Hepatocyte (in vitro differentiated cells): ENCODE data around the gene ACAP3. TPM values are rescaled to one million over a fixed set of nuclear protein-coding genes. Genes with fewer than 3 reads are reported as not detected.

ENCODE experiments used
- DNase-seq: peaks from one replicate; pipeline ENCODE4 v3.0.0-alpha.2; 2016; ENCODE audit warnings: low spot score
- H2AFZ ChIP-seq: fragments of 200-600 bp; sonication (generic); 2 replicates; pipeline ENCODE4 v1.6.0; 2016; ENCODE audit warnings: antibody characterized with exemption, mild to moderate bottlenecking
- H3K27ac ChIP-seq: fragments of 200-600 bp; sonication (generic); 2 replicates; pipeline ENCODE4 v1.5.1; 2016; ENCODE audit warnings: mild to moderate bottlenecking
- H3K27me3 ChIP-seq: fragments of 200-600 bp; sonication (generic); 2 replicates; pipeline ENCODE4 v1.6.1; 2016
- H3K36me3 ChIP-seq: fragments of 200-600 bp; sonication (generic); replicated peaks from 2 replicates; pipeline ENCODE4 v1.5.1; 2016; ENCODE audit warnings: low read depth; ENCODE audit not compliant: insufficient read depth
- H3K4me1 ChIP-seq: fragments of 200-600 bp; sonication (generic); 2 replicates; pipeline ENCODE4 v1.5.1; 2016; ENCODE audit warnings: mild to moderate bottlenecking, moderate library complexity; ENCODE audit not compliant: insufficient read depth
- H3K4me2 ChIP-seq: fragments of 200-600 bp; sonication (generic); 2 replicates; pipeline ENCODE4 v1.6.0; 2016
- H3K4me3 ChIP-seq: fragments of 200-600 bp; sonication (generic); 2 replicates; pipeline ENCODE4 v1.5.1; 2016; ENCODE audit warnings: mild to moderate bottlenecking
- H3K79me2 ChIP-seq: fragments of 200-600 bp; sonication (generic); 2 replicates; pipeline ENCODE4 v1.6.0; 2017; ENCODE audit warnings: mild to moderate bottlenecking
- H3K9me2 ChIP-seq: fragments of 200-600 bp; sonication (generic); replicated peaks from 2 replicates; pipeline ENCODE4 v1.6.0; 2017; ENCODE audit warnings: mild to moderate bottlenecking; ENCODE audit not compliant: insufficient read depth
- H3K9me3 ChIP-seq: fragments of 200-600 bp; sonication (generic); 2 replicates; pipeline ENCODE4 v1.5.1; 2016; ENCODE audit warnings: low read depth, mild to moderate bottlenecking
- H4K20me1 ChIP-seq: fragments of 200-600 bp; sonication (generic); 2 replicates; pipeline ENCODE4 v1.6.0; 2016; ENCODE audit warnings: mild to moderate bottlenecking; ENCODE audit not compliant: insufficient read depth, poor library complexity, severe bottlenecking
- EZH2 ChIP-seq: fragments of 200-600 bp; sonication (generic); IDR thresholded peaks from 2 replicates; pipeline ENCODE4 v1.6.1; 2016; ENCODE audit warnings: antibody characterized with exemption, mild to moderate bottlenecking, borderline replicate concordance
- EZH2phosphoT487 ChIP-seq: fragments of 200-600 bp; sonication (generic); IDR thresholded peaks from one replicate; pipeline ENCODE4 v1.6.1; 2018; ENCODE audit warnings: antibody characterized with exemption, mild to moderate bottlenecking, low read depth, moderate library complexity; ENCODE audit not compliant: unreplicated experiment, severe bottlenecking
- WGBS: methylation state at CpG from one replicate; pipeline ENCODE4 v1.1.6; 2016; ENCODE audit warnings: low lambda C conversion rate; ENCODE audit errors: missing lambda C conversion rate; 5-methylcytosine and 5-hydroxymethylcytosine counted together
- polyA plus RNA-seq: library from polyadenylated mRNA; unstranded; fragments of >200 nt; fragmentation: Nextera tagmentation; extraction: Ambion mirVana; gene quantifications from 2 replicates; pipeline ENCODE4 v1.2.1, GENCODE V29; 2016
- total RNA-seq: library from RNA; depleted of rRNA; stranded (reverse); fragments of >200 nt; gene quantifications from 2 replicates; pipeline ENCODE4 v1.2.3, GENCODE V29; 2014
- TF ChIP-seq, protein P1 (sequence below): fragments of 200-600 bp; sonication (generic); IDR thresholded peaks from 2 replicates; pipeline ENCODE4 v1.5.1; 2016; ENCODE audit warnings: antibody characterized with exemption, mild to moderate bottlenecking; ENCODE audit not compliant: poor library complexity

ACAP3 gene
- total and polyA plus RNA-seq, 2 experiments from 2014 or later = 56.0 to 87.1 TPM

DNA sequence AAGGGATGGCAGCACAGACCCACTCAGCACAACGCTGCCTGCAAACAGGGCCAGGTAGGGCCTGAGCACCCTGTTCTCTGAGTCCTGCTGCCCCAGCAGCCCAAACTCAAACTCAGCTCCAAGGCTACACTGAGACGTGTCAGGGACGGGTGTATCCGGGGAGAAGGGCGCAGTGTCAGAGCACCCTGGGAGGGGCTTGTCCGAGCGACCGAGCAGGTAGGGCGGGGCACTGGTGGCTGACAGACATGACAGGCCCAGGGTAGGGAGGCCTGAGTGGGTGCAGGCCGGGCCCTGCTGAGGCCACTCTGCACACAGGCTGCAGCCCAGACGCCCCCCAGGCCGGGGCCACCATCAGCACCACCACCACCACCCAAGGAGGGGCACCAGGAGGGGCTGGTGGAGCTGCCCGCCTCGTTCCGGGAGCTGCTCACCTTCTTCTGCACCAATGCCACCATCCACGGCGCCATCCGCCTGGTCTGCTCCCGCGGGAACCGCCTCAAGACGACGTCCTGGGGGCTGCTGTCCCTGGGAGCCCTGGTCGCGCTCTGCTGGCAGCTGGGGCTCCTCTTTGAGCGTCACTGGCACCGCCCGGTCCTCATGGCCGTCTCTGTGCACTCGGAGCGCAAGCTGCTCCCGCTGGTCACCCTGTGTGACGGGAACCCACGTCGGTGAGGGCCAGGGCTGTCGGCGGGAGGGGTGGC is 22.0 kb downstream of the ACAP3 start:
- Histone ChIP-seq H3K27me3 (no peaks in the 10 kb centered on the region), H3K4me1 (no peaks in the 10 kb centered on the region), H2AFZ (no peak overlapping the region), H3K9me3 (no peaks in the 10 kb centered on the region), H3K36me3 (no peaks in the 10 kb centered on the region), H3K4me2 (no peak overlapping the region), H3K79me2 (no peaks in the 10 kb centered on the region), H3K9me2 (no peaks in the 10 kb centered on the region), H3K27ac (no peak overlapping the region), H3K4me3 (no peak overlapping the region), H4K20me1 (no peaks in the 10 kb centered on the region)
- WGBS = 88% methylated on average over 34 of the region's 37 CpGs
- no peak for TF ChIP-seq EZH2
- TF ChIP-seq EZH2phosphoT487 = no peak
- TF ChIP-seq, protein P1, sequence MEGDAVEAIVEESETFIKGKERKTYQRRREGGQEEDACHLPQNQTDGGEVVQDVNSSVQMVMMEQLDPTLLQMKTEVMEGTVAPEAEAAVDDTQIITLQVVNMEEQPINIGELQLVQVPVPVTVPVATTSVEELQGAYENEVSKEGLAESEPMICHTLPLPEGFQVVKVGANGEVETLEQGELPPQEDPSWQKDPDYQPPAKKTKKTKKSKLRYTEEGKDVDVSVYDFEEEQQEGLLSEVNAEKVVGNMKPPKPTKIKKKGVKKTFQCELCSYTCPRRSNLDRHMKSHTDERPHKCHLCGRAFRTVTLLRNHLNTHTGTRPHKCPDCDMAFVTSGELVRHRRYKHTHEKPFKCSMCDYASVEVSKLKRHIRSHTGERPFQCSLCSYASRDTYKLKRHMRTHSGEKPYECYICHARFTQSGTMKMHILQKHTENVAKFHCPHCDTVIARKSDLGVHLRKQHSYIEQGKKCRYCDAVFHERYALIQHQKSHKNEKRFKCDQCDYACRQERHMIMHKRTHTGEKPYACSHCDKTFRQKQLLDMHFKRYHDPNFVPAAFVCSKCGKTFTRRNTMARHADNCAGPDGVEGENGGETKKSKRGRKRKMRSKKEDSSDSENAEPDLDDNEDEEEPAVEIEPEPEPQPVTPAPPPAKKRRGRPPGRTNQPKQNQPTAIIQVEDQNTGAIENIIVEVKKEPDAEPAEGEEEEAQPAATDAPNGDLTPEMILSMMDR = no peak
- DNase-seq = no peak

DNA sequence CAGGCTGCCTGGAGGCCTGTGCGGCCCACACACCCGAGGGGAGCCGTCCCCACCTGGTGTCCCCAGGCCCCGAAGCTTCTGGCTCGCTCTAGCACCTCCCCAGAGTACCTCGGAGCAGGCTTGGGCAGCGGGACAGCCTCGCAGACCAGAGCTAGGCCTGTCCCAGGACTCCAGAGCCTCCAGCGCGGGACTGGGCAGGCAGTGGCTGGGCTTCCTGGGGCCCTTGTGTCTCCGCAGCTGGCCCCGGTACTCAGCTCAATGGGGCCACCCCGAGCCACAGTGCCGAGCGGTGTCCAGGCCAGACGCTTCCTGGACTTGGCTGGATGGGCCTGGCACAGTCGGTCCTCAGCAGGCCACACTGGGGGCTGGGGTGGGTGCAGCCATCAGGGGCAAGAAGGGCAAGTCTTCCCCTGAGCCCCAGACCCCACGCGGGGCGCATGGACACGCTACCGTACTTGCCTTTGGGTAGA is 22.6 kb downstream of the ACAP3 start:
- DNase-seq = no peak
- WGBS = 88% methylated on average over 18 of the region's 22 CpGs
- no peak for TF ChIP-seq EZH2
- no peak for TF ChIP-seq EZH2phosphoT487
- TF ChIP-seq, protein P1 = no peak

DNA sequence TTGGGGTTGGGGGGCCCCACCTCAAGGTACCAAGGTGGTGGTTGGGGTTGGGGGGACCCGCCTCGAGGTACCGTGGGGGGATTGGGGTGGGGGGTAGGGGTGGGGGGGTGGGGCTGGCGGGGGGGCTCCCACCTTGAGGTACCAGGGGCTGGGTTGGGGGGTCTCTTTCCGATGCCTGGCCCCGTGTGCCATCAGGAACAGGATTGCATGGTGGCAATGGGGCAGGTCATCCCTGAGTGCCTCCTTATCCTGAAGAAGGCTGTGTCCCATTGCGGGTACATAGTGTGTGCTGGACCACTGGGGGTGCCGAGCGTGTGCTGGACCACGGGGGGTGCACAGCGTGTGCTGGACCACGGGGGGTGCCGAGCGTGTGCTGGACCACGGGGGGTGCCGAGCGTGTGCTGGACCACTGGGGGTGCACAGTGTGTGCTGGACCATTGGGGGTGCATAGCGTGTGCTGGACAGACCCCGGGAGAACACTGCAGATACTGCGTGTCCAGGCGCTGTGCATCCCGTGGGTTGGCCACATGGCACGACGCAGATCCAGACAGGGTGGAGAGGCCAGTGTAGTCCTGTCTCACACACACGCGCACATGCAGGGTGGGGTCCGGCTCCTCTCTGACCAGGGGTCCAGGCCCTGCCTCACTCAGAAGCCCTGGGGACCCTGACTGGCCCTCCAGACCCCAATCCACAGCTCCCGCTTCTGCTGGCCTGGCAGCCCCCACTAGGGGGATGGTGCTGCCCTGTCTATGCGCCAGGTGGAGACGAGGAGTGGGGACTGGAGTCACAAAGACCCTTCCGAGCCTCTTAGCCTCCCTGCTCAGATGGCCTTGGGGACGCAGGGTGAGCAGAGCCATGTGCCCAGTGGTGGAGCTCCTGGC is 23.3 kb downstream of the ACAP3 start:
- WGBS = 90% methylated on average over 27 of the region's 32 CpGs
- no peak for TF ChIP-seq EZH2
- TF ChIP-seq, protein P1 = no peak
- no peak for TF ChIP-seq EZH2phosphoT487
- H3K9me3 ChIP-seq = no peaks in the 10 kb centered on the region
- H3K4me3 ChIP-seq = no peak overlapping the region
- H3K27ac ChIP-seq = no peak overlapping the region
- no peak overlapping the region for H2AFZ ChIP-seq
- H3K4me2 ChIP-seq = no peak overlapping the region
- H3K27me3 ChIP-seq = no peaks in the 10 kb centered on the region
- no peak for DNase-seq
- H3K4me1 ChIP-seq = no peaks in the 10 kb centered on the region
- H3K9me2 ChIP-seq = no peaks in the 10 kb centered on the region
- no peaks in the 10 kb centered on the region for H4K20me1 ChIP-seq
- H3K79me2 ChIP-seq = no peaks in the 10 kb centered on the region
- no peaks in the 10 kb centered on the region for H3K36me3 ChIP-seq

More for the DNA sequence above, 22.6 kb downstream of the ACAP3 start:
- no peaks in the 10 kb centered on the region for H3K36me3 ChIP-seq
- no peak overlapping the region for H2AFZ ChIP-seq
- no peaks in the 10 kb centered on the region for H3K27me3 ChIP-seq
- H3K4me1 ChIP-seq = no peaks in the 10 kb centered on the region
- no peaks in the 10 kb centered on the region for H3K79me2 ChIP-seq
- H3K4me3 ChIP-seq = no peak overlapping the region
- no peaks in the 10 kb centered on the region for H4K20me1 ChIP-seq
- H3K27ac ChIP-seq = no peak overlapping the region
- no peak overlapping the region for H3K4me2 ChIP-seq
- no peaks in the 10 kb centered on the region for H3K9me2 ChIP-seq
- H3K9me3 ChIP-seq = no peaks in the 10 kb centered on the region
